K562 (cell line): ENCODE measurements around the gene ZNF774. TPM values are rescaled to one million over a fixed set of nuclear protein-coding genes. Genes with fewer than 3 reads are reported as not detected.

Source experiments
- ATF3 ChIP-seq, 2 experiments: fragments of 450-650 bp in 1 of 2; sonication (generic) in 1 of 2; formaldehyde crosslinking in 1 of 2; IDR thresholded peaks in 1 of 2; conservative IDR thresholded peaks in 1 of 2; 2 replicates each; pipeline versions ENCODE4 v1.6.1 to v1.8.1; 2016 to 2023; ENCODE audit warnings: mild to moderate bottlenecking in 2 of 2, moderate library complexity in 2 of 2, inconsistent platforms in 1 of 2, missing genetic modification reagents in 1 of 2
- BHLHE40 ChIP-seq: IDR thresholded peaks from 2 replicates; pipeline ENCODE4 v1.6.1; 2011; ENCODE audit warnings: low read length, improper control_type of control experiment
- CEBPG ChIP-seq, 3 experiments: fragments of 200-800 bp in 1 of 3; sonication (Bioruptor generic) in 1 of 3; sonication (generic) in 1 of 3; formaldehyde crosslinking in 1 of 3; IDR thresholded peaks in 2 of 3; conservative IDR thresholded peaks in 1 of 3; 2 replicates each; pipeline versions ENCODE4 v1.6.1 to v1.8.0; 2016 to 2022; ENCODE audit warnings: missing compliant biosample characterization in 2 of 3, missing genetic modification characterization in 2 of 3, mild to moderate bottlenecking in 1 of 3, missing genetic modification reagents in 1 of 3
- ELF1 ChIP-seq: fragments of 200-800 bp; sonication (Bioruptor generic); IDR thresholded peaks from 2 replicates; pipeline ENCODE4 v1.6.1; 2016; ENCODE audit warnings: missing genetic modification characterization, missing compliant biosample characterization
- ETV1 ChIP-seq: fragments of 450-650 bp; conservative IDR thresholded peaks from 2 replicates; pipeline ENCODE4 v1.6.1; 2016; ENCODE audit warnings: missing genetic modification characterization, control low read depth, low read depth, missing compliant biosample characterization
- GABPA ChIP-seq: fragments of 200-800 bp; sonication (Bioruptor generic); conservative IDR thresholded peaks from 2 replicates; pipeline ENCODE4 v1.6.1; 2016; ENCODE audit warnings: low read depth, missing genetic modification characterization, missing compliant biosample characterization
- KDM1A ChIP-seq, 2 experiments: fragments of 450-650 bp; IDR thresholded peaks; 2 replicates each; pipeline ENCODE4 v1.6.1; 2016; ENCODE audit warnings: mild to moderate bottlenecking in 2 of 2
- TFAM ChIP-seq: fragments of 250-450 bp; sonication (Bioruptor Pico); conservative IDR thresholded peaks from 2 replicates; pipeline ENCODE4 v1.5.0; 2021; ENCODE audit warnings: mild to moderate bottlenecking, moderate library complexity
- TRIM24 ChIP-seq, 2 experiments: fragments of 450-650 bp; IDR thresholded peaks; 2 replicates each; pipeline ENCODE4 v1.6.1; 2016
- ZNF589 ChIP-seq: fragments of 200-800 bp; sonication (Bioruptor generic); IDR thresholded peaks from 2 replicates; pipeline ENCODE4 v1.6.1; 2016; ENCODE audit warnings: low read depth, missing genetic modification characterization, missing compliant biosample characterization
- ZNF766 ChIP-seq: fragments of 200-800 bp; sonication (Bioruptor generic); conservative IDR thresholded peaks from 2 replicates; pipeline ENCODE4 v1.6.1; 2016; ENCODE audit warnings: missing genetic modification characterization, missing compliant biosample characterization
- polyA plus RNA-seq, 8 experiments: library from polyadenylated mRNA; depleted of rRNA in 4 of 8; stranded (reverse) in 5 of 8; unstranded in 3 of 8; fragments of >200 nt; fragmentation: Nextera tagmentation in 2 of 8; fragmentation: Illumina TruSeq in 1 of 8; extraction: Ambion mirVana in 2 of 8; extraction: Trizol in 1 of 8; gene quantifications; 2 replicates each; pipeline versions ENCODE4 v1.2.1 to v1.2.3, GENCODE V29; 2011 to 2014; ENCODE audit warnings: inconsistent platforms in 1 of 8, missing spikeins in 1 of 8
- total RNA-seq, 7 experiments: library from RNA; depleted of rRNA in 6 of 7; stranded (reverse); fragments of >200 nt in 6 of 7; fragmentation: Illumina TruSeq in 2 of 7; extraction: Trizol in 2 of 7; gene quantifications; 2 replicates each; pipeline versions ENCODE4 v1.2.1 to v1.2.3, GENCODE V29; 2011 to 2021; ENCODE audit warnings: low replicate concordance in 1 of 7
- TF ChIP-seq, protein P1 (sequence below): IDR thresholded peaks from 2 replicates; pipeline ENCODE4 v1.6.1; 2012; ENCODE audit warnings: low read depth, low read length, improper control_type of control experiment, borderline replicate concordance

ZNF774 gene
- total and polyA plus RNA-seq, 9 of the 15 experiments (the other 6 are each of a cell fraction or from before 2014, with no cell fraction given), result 0.32 to 2.0 (median 1.2) TPM

GRCh38 chr15:90400759-90401314, 48.8 kb downstream of the ZNF774 start (continued):
- TF ChIP-seq, protein P1, sequence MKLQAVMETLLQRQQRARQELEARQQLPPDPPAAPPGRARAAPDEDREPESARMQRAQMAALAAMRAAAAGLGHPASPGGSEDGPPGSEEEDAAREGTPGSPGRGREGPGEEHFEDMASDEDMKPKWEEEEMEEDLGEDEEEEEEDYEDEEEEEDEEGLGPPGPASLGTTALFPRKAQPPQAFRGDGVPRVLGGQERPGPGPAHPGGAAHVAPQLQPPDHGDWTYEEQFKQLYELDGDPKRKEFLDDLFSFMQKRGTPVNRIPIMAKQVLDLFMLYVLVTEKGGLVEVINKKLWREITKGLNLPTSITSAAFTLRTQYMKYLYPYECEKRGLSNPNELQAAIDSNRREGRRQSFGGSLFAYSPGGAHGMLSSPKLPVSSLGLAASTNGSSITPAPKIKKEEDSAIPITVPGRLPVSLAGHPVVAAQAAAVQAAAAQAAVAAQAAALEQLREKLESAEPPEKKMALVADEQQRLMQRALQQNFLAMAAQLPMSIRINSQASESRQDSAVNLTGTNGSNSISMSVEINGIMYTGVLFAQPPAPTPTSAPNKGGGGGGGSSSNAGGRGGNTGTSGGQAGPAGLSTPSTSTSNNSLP, result peak; percentile 38; the same call in 1 of the 2 replicates
- TF ChIP-seq GABPA (tag), result peak; percentile 74
- peak; percentile 27; the same call in 1 of the 2 replicates for TF ChIP-seq BHLHE40
- TF ChIP-seq ATF3 (IDR thresholded peaks at IDR 0.05), result peak; percentile 82
- TF ChIP-seq ATF3 (CRISPR knock-in tag; conservative IDR thresholded peaks at IDR 0.05), result no peak
- TF ChIP-seq ELF1, result peak; percentile 84
- TF ChIP-seq KDM1A (IDR thresholded peaks at IDR 0.05), result peak in 1 of 2 experiments; percentile 28
- TF ChIP-seq ZNF589 (CRISPR knock-in tag), result 0 out of 2 replicates have a peak, but pooled peaks have one; percentile 49
- no peak for TF ChIP-seq CEBPG (CRISPR knock-in tag; IDR thresholded peaks at IDR 0.05)
- 0 out of 4 replicates have a peak, but pooled peaks have one; percentile 24 to 33 for TF ChIP-seq CEBPG (tag; conservative IDR thresholded peaks at IDR 0.05 in 1 of 2, IDR thresholded peaks at IDR 0.05 in 1 of 2)
- peak; percentile 98 for TF ChIP-seq ETV1
- peak; percentile 90 for TF ChIP-seq ZNF766 (CRISPR knock-in tag)
- TF ChIP-seq TRIM24 (IDR thresholded peaks at IDR 0.05), result 0 out of 4 replicates have a peak, but pooled peaks of 1 of the 2 experiments have one; percentile 18
- TF ChIP-seq TFAM, result no peak
